ENCODE results near the gene GPD1L.

The GPD1L gene

DNA sequence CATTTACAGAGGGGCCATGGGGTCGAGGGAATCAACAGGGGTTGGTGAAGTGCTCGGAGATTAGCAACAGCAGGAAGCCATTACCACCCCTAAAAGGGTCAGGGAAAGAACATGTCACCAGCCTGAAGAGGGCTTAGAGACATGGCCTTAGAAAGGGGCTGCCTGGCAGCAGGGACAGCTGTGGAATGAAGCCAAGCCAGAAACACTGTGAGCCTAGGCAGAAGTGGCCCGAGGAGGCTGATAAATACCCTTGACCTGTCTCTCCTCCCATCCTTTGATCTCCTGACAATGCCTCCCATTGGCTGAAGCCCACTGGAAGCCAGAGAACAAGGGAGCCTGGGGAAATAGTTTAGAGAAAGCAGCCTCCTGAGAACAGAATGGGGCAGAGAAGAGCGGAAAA is 31.4 kb downstream of the GPD1L start:
- DNase-seq (ENCODE audit: low read depth): no peak

DNA sequence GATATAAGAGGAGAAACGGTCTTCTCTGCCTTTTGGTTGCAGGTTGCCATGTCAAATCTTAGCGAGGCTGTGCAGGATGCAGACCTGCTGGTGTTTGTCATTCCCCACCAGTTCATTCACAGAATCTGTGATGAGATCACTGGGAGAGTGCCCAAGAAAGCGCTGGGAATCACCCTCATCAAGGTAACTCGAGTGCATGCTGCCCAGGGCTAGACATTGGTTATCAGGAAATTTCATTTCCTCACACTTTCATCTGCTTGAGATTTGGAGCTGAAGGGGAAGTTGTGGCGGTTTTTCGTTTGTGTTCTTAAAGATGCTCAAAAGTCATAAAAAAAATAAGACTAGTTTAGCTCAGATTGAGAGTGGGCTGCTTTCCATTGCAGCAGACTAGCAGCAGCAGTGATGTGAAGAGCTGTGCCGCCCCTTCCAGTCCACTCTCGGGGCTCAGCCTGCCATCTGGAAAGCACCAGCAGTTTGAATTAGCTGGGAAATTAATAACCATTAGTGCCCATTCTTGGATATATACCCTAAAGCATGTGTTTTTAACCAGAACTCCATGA is 32.2 kb downstream of the GPD1L start:
- DNase-seq (ENCODE audit: low read depth): no peak

DNA sequence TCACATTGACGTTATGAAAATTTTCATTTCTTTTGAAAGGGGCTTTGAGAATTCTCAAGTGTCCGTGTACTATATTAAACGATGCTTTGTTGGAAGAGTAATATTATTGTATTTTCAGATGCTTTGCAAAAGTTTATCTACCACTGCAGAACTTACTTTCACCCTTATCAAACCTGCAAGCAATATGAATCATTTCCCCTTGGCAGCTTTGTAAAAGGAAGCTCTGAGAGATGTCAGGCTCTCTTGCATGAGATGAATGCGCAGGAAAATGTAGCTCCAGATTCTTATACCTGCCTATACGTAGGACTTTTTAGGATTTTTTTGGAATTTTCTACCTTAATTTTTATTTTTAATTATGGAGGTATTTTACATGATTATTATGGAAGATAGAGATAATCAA is 34.5 kb downstream of the GPD1L start:
- DNase-seq (ENCODE audit: low read depth): no peak

DNA sequence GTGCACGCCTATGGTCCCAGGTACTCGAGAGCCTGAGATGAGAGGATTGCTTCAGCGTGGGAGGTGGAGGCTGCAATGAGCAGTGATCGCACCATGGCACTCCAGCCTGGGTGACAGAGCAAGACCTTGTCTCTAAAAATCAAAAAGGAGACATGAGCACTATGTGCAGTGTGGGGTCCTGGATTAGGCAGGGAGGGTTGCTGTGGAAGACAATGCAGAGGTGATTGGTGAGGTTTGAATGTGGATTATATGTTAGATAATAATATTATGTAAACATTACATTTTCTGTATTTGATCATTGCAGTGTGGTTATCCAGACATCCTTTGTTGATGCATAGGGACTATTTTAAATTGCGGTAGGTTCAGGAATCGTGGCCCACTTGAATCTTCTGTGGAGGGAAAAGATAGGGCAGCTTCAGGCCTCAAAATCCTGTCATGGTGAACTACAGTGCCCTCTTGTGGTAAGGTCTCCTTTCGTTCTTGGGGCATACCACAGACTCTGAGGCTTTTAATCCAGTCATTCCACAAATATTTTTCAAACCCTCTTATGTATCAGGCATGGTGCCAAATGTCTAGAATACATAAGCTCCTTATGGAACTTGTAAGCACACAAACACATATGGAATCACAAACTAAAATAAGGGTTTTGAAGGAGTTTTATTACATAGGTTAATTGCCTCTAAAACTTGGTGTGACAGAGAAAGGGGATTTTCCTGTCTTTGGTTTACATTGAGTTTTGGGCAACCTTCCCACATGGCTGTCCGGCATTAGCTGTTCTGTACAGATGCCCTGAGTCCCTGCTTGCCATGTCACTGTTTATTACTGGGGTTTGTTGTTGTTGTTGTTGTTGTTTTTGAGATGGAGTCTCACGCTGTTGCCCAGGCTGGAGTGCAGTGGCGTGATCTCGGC is 37.7 kb downstream of the GPD1L start:
- DNase-seq (ENCODE audit: low read depth): peak; percentile 92

DNA sequence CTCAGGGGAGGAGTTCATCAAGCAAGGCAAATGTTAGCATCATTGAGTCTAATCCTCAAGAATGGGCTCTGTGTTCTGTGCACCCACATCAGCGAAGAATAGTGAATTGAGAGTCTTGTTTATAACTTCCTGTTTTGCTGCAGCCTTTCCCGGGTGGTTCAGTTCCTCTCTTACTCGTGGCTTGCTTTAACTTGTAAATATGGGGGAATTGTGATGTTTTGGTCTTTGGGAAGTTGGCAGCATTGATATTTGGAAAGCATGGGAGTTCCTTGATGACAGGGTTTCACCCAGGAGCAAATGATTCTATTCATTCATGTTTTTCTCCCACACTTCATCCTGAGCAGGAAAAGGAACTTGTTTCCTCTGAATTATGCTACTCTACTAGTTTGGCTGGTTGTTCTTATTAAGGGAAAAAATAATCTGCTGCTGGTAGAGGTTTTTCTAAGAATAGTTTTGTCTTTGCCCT is 40.4 kb downstream of the GPD1L start:
- no peak for DNase-seq (ENCODE audit: low read depth)

DNA sequence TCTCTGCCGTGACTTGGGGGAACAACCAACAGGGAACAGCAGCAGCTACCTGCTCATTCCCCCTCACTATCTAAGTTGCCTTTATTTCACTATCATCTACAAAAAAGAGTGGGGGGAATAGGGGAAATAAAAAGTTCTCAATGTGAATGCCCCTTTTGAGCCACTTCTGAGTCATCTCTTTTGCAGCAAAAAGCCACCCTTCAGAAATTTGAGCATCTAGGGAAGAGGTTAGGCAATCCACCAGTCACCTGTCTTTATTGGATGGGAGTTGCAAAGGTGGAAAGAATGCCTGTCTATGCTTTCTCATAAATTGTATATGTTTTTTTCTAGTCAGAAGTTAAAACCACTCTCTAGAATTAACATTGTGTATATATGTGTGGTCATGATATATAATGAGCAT is 41.1 kb downstream of the GPD1L start:
- peak; percentile 19 for DNase-seq (ENCODE audit: low read depth)

DNA sequence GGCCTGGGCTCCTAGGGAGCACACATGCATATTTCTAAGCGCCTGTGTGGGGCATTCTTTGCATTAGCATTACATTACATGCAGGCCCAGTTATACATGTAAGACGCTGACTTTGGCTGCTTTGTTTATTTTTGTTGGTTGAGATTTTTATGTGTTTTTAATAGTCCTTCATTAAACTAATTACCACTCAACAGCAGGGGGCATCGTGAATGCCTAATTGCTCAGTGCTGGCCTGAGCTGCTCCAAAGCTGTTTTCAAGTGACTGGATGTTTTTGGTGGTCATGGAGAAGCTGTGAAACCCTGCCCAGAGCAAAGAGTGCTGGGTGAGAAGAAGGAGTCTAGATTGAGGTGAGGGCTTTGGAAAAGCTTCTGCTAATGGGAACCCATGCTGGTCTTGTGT is 41.5 kb downstream of the GPD1L start:
- DNase-seq (ENCODE audit: low read depth): peak; percentile 24

DNA sequence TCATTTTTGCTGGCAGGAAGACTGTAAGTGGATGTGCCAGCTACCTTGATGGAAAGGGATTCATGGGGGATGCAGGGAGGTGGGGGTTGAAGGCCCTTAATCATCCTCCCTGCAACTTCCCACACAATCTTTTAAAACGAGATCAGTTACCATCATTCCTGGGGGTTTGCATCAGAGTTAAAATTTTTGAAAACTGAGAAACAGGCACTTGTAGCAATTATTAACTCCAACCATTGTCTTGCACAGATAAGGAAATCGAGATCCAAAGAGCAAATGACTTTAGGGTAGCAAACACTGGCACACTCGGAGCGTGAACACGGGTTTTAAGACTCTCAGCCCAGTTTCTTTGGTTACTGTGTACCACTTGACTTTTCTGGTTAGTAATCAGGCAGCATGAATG is 41.9 kb downstream of the GPD1L start:
- peak; percentile 12 for DNase-seq (ENCODE audit: low read depth)

DNA sequence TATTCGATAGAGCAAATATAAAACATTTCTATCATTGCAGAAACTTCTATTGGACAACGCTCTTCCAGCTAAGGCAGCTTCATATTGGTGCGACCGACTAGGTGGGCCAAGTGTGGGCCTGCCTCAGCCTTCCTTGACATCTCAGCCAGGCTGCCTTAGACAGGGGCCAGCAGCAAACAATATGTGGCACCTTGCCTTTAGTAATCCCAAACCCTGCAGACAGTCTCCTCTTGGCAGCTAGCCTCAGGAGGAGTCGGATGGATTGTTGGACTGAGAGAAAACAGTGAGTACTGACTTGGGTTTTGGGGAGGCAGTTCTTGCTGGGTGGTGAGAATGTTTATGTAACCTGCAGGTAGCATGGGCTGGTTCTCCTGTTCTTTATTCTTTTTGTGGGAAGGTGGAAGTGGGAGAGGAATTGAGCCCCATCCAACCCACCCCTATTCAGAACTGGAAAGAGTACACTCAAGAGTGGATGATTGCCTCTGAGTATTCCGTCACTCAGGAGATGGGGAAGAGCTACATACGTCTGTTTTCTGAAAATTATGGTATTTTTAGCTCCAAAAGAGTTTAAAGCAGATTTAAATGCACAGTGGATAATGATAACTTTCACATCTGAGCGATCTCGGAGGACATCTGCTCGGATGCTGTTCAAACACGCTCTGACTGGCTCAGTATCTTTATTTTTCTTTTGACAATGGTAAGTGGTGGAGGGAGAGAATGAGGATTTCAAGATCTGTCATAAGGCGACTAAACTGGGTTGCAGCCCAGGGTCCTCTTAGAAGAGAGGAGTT is 47.2 kb downstream of the GPD1L start:
- no peak for DNase-seq (ENCODE audit: low read depth)

DNA sequence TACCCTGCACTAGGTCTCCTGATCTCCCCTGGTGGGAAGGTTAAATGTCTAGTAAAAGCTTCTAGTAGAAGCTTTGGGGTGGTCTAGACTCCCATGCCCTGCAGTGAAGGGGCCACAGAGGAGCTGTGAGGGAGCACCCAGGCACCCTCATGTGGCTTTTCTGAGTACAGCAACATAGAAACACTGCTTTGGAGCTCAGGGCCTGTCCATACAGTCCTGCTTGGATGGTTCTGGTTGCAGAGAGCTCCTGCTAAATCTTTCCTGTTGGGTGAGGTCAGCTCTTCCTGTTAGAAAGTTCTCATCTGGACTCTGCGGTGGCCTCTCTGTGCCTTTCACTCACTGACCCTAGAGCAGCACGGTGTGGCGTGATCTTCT is 47.8 kb downstream of the GPD1L start:
- no peak for DNase-seq (ENCODE audit: low read depth)

DNA sequence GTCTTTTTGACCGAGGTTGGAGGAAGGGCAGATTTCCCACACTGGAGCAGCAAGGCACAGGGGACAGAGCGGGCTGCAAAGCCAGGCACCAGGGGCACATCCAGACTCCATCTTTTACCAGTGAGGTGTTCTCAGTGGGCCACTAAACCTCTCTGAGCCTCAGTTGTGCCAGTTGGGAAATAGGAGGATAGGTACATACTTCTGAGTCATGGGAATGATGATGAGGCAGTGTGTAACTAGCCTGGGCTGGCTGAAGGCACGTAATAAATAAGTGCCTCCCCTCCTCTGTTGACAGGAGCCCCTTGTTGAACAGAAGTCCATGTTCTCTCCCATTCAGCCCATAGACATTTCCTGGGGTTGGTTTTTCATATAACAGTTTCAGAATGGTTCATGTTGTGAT is 48.7 kb downstream of the GPD1L start:
- no peak for DNase-seq (ENCODE audit: low read depth)

DNA sequence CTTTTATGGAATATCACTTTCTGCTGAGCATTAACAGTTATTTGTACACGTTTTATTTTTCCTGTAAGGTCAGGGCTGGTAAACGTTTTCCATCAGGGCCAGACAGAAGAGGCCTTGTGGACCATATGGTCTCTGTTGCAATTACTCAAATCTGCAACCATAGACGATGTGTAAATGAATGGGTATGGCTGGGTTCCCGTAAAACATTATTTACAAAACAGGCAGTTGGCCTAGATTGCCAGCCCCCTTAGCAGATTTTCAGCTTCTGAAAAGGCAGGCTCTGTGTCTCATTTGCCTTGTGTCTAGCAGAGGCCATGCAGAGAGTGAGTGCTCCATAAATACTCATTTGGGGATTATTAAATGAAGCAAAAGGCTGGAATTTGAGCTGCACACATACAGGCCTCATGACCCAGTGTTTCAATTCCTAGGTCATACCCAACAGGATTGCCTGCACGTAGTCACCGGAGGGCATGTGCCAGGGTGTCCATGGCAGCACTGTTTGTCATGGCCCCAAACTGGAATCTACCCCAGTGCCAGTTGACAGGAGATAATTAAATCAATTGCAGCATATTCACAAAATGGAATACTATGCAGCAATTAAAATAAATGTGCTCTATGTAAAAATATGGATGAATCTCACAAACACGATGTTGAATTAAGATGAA is 51.3 kb downstream of the GPD1L start:
- no peak for DNase-seq (ENCODE audit: low read depth)

DNA sequence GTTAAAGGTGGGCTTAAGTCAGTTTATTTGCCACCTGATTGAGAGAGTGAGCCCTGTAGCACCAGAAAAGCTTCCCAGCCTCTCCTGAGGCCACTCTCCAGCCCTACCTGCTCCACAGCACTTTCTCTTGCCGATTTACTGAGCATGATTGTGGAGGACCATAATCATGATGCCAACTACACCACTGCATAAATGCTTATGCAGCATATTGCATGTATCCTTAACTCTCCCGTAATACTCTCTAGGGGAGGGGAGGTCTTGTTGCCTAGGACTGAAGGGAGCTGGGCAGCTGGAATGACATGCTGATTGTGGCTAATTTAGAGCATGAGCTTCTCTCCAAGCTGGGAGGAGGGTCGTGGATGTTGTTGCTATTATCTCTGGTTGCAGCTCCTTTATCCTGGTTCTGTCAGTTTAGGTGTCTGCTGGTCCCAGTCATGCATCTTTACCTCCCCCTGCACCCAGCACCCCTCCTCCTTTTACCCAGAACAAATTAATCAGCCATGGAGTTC is 54.3 kb downstream of the GPD1L start:
- DNase-seq (ENCODE audit: low read depth): no peak

DNA sequence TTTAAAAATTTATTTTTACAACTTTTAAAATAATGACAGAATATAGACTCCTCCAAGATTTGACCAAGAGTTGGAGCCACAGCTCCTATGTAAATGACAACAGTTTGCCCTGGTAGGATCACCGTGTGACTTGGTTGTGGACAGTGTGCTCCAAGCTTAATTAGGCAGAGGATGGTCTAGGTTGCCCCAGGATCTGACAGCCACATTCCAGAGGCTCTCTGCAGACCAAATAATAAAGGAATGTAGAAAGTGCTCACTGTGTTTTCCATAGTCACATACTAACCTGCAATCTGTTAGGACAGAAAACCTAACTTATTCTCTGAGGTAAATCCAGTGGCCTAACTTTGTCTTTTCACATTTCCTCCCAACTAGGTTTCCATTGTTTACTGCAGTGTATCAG is 59.0 kb downstream of the GPD1L start:
- no peak for DNase-seq (ENCODE audit: low read depth)

DNA sequence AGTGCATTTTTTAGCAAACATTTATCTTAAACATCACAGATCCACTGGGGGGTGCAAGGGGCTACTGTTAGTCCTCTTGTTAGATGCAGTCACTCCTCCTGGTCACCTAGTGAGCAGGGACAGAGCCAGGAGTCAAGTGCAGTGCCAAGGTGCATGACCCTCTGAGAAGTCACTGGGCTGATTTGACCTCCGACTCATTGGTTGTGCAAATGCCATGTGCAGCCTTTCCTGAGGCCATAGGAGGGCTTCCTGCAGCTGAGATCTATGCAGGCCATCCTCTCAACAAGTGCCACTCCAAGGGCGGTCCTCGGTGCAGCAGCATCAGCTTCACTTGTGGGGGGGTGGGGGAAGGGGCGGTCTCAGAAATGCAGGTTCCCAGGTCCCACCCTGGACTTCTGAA is 60.2 kb downstream of the GPD1L start:
- DNase-seq (ENCODE audit: low read depth): no peak

DNA sequence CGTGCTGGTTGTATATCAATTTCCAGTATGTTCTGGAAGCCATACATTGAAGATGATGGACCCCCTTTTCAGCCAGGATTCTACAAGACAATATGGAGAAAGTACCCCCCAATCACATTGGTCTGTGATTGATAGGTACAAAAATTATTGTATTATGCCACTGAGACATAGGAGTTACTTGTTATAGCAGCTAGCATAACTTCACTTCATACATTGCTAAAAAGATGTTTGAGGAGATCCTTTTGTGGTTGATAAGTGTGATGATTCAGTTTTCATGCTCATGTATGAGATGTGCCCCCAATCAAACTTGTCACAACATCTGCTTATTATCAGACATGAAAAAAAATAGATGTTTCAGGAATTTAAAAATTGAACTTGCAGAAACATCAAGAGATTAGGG is 66.0 kb downstream of the GPD1L start:
- DNase-seq (ENCODE audit: low read depth): no peak

DNA sequence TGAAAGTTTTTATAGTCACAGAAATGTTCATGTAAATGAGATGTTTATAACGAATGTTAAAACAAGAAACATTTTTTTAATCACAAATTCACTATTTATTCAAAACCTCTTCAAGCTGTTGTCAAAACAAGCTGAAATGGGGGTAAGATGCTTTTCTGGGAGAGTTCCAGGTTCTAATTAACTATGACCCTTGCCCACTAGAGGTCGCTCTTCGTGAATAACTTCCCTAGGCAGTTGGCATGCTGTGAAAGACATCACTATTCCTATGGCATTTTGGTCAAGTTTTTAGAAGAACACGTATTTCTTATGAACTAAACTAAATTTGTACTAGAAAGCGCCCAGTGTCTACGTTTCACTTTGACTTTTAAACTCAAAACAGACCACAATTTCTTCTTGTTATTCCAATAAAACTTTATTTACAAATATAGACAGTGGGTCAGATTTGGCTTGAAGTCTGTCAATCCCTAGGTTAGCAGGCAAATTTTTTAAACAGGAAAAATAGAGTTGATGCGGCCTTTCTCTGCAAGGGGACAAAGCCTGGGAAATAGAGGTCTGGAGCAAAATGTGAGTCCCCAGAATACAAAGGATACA is 69.3 kb downstream of the GPD1L start:
- peak; percentile 65 for DNase-seq (ENCODE audit: low read depth)

DNA sequence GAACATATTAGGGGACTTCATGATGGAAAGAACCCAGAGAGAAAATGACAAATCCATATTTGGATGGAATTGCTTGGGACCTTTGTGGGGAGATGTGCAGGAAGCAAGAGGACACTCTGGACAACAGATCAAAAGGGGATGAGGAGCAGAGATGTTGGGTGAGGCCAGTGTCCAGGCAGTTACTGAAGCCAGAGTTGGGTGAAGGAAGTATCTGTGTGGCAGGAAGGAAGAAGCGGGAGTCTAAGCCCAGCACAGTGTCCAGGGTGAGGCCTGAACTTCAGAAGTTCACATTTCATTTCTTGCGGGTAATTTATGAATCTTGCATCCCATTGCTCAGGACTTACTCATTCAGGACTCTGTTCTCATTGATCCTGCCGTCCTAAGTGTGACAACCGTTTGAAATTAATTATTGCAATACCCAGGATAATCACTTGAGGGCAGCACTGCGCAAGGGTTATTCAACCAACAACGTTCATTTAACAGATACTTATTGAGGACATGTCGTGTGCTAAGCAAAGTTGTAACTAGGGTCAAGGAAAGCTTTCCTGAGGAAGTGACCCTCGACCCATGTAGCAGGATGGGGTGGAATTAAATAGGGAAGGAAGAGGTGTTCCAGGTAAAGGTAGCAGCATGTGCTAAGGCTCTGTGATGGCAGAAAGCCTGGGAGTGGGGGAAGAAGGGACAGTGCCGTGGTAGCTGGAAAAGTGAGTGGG is 70.7 kb downstream of the GPD1L start:
- DNase-seq (ENCODE audit: low read depth): peak; percentile 43

DNA sequence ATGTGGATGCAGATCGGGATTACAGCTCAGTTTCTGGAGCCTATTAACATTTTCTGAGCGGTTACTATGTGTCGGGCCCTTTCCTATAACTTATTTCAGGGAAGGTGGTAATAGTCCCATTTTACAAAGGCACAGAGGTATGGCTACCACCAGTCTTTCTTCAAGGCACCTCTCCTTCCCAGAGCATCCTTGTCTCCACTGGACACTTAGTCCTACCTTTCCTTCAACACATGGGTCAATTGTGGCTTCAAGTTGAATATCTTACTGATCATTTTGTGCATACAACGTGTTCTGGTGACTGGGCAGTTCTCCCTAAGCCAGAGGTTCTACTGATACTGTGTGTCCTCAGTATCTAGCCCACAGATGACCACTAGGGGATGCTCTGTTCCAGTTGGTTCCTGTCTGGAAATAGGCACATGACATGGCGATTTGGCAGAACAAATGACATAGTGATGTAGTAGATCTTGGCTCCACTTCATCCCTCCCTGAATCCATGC is 71.3 kb downstream of the GPD1L start:
- peak; percentile 61 for DNase-seq (ENCODE audit: low read depth)

DNA sequence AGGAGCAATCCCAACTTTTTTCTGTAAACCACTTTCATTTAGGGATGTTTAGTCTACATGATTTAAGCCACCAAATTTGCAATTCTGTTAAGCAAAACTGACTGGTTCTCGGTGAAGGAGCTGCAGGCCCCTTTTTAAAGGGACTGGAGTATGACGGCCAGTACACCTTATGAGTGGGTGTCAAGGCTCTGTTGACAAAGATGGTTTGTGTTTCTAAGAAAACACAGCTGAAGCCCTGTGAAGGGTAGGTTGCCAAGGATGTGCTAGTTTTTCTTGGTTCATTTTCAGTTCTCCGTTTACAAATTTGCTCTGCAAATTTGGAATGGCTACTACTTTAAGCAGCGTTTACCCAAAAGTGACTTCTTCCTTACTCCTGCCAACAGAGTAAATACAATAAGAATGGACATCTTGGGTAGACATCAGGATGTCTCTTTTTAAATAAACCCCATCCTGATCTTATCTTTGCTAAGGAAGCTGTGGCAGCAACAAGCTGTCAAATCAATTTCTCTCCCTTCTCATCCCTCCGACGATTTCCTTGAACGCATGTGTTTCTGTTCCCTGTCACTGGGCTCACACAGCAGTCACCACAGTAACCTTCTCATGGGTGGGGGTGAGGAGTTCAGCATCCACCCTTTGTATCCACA is 73.8 kb downstream of the GPD1L start:
- no peak for DNase-seq (ENCODE audit: low read depth)
